Ascending aorta (tissue), 2 donors: Measurements from ENCODE around the gene CLIC3. TPM values are rescaled to one million over a fixed set of nuclear protein-coding genes. Genes with fewer than 3 reads are reported as not detected.

ENCODE experiments used
- DNase-seq, 2 donors: peaks; one replicate each; pipeline ENCODE4 v3.0.0-alpha.2; 2019; ENCODE audit warnings: low spot score in 2 of 2
- H3K27ac ChIP-seq, 2 donors: fragments of 200-600 bp; sonication (generic); one replicate each; pipeline ENCODE4 v1.5.1; 2016 to 2017; ENCODE audit warnings: mild to moderate bottlenecking in 1 of 2
- H3K27me3 ChIP-seq: fragments of 200-600 bp; sonication (generic); one replicate; pipeline ENCODE4 v1.5.1; 2017
- H3K36me3 ChIP-seq, 2 donors: fragments of 200-600 bp; sonication (generic); one replicate each; pipeline ENCODE4 v1.5.1; 2016
- H3K4me1 ChIP-seq, 2 donors: fragments of 200-600 bp; sonication (generic); one replicate each; pipeline ENCODE4 v1.5.1; 2016 to 2017; ENCODE audit warnings: mild to moderate bottlenecking in 1 of 2
- H3K4me3 ChIP-seq, 2 donors: fragments of 200-600 bp; sonication (generic); one replicate each; pipeline ENCODE4 v1.5.1; 2016 to 2017; ENCODE audit warnings: mild to moderate bottlenecking in 1 of 2
- H3K9me3 ChIP-seq, 2 donors: fragments of 200-600 bp; sonication (generic); one replicate each; pipeline ENCODE4 v1.5.1; 2016
- CTCF ChIP-seq, 3 experiments: fragments of 200-600 bp in 2 of 3; fragments of 450-650 bp in 1 of 3; sonication (generic) in 2 of 3; IDR thresholded peaks; one replicate each; pipeline ENCODE4 v1.5.1; 2016 to 2019; ENCODE audit warnings: antibody characterized with exemption in 3 of 3, mild to moderate bottlenecking in 1 of 3, moderate library complexity in 1 of 3
- intact Hi-C: fragments of 100-400 bp; cut with DNase I; formaldehyde crosslinking; loops from one replicate; pipeline ENCODE4 v1.15.1; 2023
- total RNA-seq: library from RNA; depleted of rRNA; stranded (reverse); fragments of >200 nt; gene quantifications from one replicate; pipeline ENCODE4 v1.1.0, GENCODE V29; 2016

Gene CLIC3
- total RNA-seq, 1 donor from 2014 or later, result 2.8 TPM

DNA sequence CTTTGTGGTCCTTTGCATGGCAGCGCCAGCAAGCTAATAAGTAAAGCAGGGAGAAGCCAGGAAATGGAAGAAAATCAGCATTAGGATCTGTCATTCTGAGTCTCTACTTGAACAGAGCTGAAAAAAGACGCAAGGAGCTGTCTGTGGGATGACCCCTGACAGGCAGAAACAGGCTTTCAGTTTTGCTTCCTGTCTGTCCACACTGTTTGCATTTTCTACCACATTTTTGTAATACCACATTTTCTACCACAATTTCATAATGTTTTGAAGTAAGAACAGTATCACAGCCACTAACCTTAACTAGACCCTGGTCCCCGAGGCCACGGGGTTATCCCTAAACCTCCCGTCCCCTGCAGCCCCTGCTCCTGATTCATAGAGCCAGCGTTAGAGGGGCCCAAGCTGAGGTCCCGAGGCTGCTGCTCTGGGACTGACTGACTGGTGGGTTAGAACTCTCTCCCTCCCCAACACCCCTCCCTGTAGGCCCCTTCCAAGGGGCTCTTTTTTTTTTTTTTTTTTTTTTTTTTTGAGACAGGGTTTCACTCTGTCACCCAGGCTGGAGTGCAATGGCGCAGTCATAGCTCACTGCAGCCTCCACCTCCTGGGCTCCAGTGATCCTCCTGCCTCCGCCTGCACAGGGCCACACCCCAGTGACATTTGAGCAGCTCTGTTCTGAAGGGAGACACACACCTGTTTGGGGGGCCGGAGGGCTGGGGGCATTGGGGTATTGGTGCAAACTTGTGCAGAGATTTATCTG is 4.0 kb upstream of the CLIC3 start:
- Histone ChIP-seq H3K36me3 (no peaks in the 10 kb centered on the region), H3K4me1 (peaks cover 9 to 13% of the 10 kb centered on the region in 2 donors), H3K27ac (no peak overlapping the region), H3K4me3 (no peak overlapping the region), H3K27me3 (no peaks in the 10 kb centered on the region), H3K9me3 (no peaks in the 10 kb centered on the region)
- TF ChIP-seq CTCF (IDR thresholded peaks at IDR 0.05), result no peak
- DNase-seq, result no peak
- intact Hi-C loops, result no loop called here

- TF ChIP-seq CTCF (IDR thresholded peaks at IDR 0.05), result no peak
- Histone ChIP-seq H3K27ac (peak overlapping the region in 1 of 2 donors; percentile 5), H3K36me3 (no peaks in the 10 kb centered on the region), H3K9me3 (no peaks in the 10 kb centered on the region), H3K4me1 (peaks cover 17 to 26% of the 10 kb centered on the region in 2 donors), H3K27me3 (no peaks in the 10 kb centered on the region), H3K4me3 (no peak overlapping the region)
- intact Hi-C loops, result loop anchor here (5.0 kb wide), 1 partner anchor 111 kb away; the partner anchor contains the start of gene TRAF2
- DNase-seq, result no peak
Measured at GRCh38 chr9:136997830-136998234, 1.5 kb upstream of the CLIC3 start.

DNA sequence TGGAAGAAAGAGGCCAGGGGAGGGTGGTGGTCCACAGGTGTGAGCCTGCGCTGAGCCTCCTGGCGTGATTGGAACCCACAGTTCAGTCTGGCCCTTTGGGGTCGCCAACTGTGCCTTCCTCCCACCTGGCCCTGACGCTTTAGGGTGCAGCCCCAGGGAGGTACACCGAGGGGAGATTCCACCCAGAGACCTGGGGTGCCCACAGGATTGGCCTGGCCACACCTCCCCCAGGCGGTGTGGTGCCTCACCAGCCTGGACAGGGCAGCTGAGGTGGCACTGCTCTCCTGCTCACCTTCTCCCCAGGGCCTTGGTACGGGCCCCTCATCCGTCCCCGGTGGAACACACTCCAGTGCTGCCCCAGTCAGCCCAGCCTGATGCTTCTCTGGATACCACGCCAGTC is 1.0 kb upstream of the CLIC3 start:
- no peak for TF ChIP-seq CTCF (IDR thresholded peaks at IDR 0.05)
- Histone ChIP-seq H3K27ac (peak overlapping the region in 1 of 2 donors; percentile 5), H3K9me3 (no peaks in the 10 kb centered on the region), H3K4me1 (peaks cover 21 to 29% of the 10 kb centered on the region in 2 donors), H3K27me3 (no peaks in the 10 kb centered on the region), H3K36me3 (no peaks in the 10 kb centered on the region), H3K4me3 (no peak overlapping the region)
- intact Hi-C loops, result loop anchor here (5.0 kb wide), 1 partner anchor 110 kb away; the partner anchor contains the start of gene TRAF2
- no peak for DNase-seq

DNA sequence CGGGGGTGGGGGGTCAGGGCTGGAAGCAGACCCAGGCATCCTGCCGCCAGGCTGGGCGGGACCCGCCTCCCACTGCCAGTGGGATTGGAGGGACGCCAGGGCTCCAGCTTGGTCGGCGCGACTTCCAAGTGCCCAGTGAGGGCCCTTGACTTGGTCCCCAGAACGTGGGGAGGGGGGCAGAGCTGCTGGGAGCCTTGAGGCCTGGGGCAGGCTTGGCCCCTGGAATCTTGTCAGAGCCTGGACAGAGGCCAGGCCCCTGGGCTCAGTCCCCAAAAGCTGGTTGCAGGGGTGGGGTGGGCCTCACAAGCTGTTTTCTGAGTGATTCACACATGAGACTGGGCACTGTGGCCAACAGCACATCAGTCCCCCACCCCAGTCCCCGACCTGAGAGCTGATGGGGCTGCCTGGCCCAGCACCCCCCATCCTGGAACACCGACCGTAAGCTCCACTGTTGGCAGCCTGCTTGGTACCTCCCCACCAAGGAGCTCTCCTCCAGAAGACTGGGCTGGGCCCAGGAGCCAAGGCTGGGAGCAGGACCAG is 526 bp downstream of the CLIC3 start:
- Histone ChIP-seq H3K27ac (peak overlapping the region; percentile 60 to 67), H3K4me1 (peaks cover 21 to 29% of the 10 kb centered on the region in 2 donors), H3K27me3 (no peaks in the 10 kb centered on the region), H3K9me3 (no peaks in the 10 kb centered on the region), H3K36me3 (no peaks in the 10 kb centered on the region), H3K4me3 (peak overlapping the region; percentile 27 to 52)
- DNase-seq, result no peak
- intact Hi-C loops, result loop anchor here (5.0 kb wide), 1 partner anchor 109 kb away; the partner anchor contains the start of gene TRAF2
- no peak for TF ChIP-seq CTCF (IDR thresholded peaks at IDR 0.05)

GRCh38 chr9:136995362-136995761 is 1.0 kb downstream of the CLIC3 start:
- Histone ChIP-seq H3K4me1 (peaks cover 21 to 29% of the 10 kb centered on the region in 2 donors), H3K27ac (peak overlapping the region; percentile 60 to 67), H3K36me3 (no peaks in the 10 kb centered on the region), H3K4me3 (peak overlapping the region; percentile 27 to 52), H3K9me3 (no peaks in the 10 kb centered on the region), H3K27me3 (no peaks in the 10 kb centered on the region)
- no peak for DNase-seq
- no peak for TF ChIP-seq CTCF (IDR thresholded peaks at IDR 0.05)
- intact Hi-C loops, result loop anchor here (5.0 kb wide), 1 partner anchor 108 kb away; the partner anchor contains the start of gene TRAF2
